OCI-LY3 (cell line): Measurements from ENCODE around the gene OXNAD1.

Experiments used
- H2AFZ ChIP-seq: fragments of 200-600, 300-600 bp; shearing (Covaris generic); 2 replicates; pipeline ENCODE4 v1.6.0; 2014; ENCODE audit warnings: antibody characterized with exemption, low read depth, low read length
- H3K27ac ChIP-seq: fragments of 200-600, 300-600 bp; sonication (generic); 2 replicates; pipeline ENCODE4 v1.5.1; 2014; ENCODE audit warnings: mild to moderate bottlenecking, low read length, moderate library complexity, mixed read lengths
- H3K27me3 ChIP-seq: fragments of 200-600, 300-600 bp; sonication (generic); 2 replicates; pipeline ENCODE4 v1.6.1; 2014; ENCODE audit warnings: low read depth, low read length, mixed read lengths
- H3K36me3 ChIP-seq: fragments of 200-600, 300-600 bp; sonication (generic); replicated peaks from 2 replicates; pipeline ENCODE3; 2014; ENCODE audit warnings: low read depth, low read length, mixed read lengths
- H3K4me1 ChIP-seq: fragments of 300-600, 200-600 bp; sonication (generic); 2 replicates; pipeline ENCODE4 v1.6.1; 2014; ENCODE audit warnings: low read length, mixed read lengths
- H3K4me2 ChIP-seq: fragments of 200-600, 300-600 bp; sonication (generic); 2 replicates; pipeline ENCODE4 v1.6.1; 2014; ENCODE audit warnings: low read length, mixed read lengths
- H3K4me3 ChIP-seq: fragments of 300-600, 200-600 bp; sonication (generic); 2 replicates; pipeline ENCODE4 v1.5.1; 2014; ENCODE audit warnings: antibody characterized with exemption, mild to moderate bottlenecking, low read length, moderate library complexity
- H3K79me2 ChIP-seq: fragments of 300-600, 200-600 bp; shearing (Covaris generic); 2 replicates; pipeline ENCODE4 v1.6.1; 2014; ENCODE audit warnings: mild to moderate bottlenecking, low read length, mixed read lengths
- H3K9ac ChIP-seq: fragments of 300-600, 200-600 bp; shearing (Covaris generic); 2 replicates; pipeline ENCODE4 v1.6.0; 2014; ENCODE audit warnings: mild to moderate bottlenecking, low read length, moderate library complexity
- H3K9me3 ChIP-seq: fragments of 200-600, 300-600 bp; shearing (Covaris generic); 2 replicates; pipeline ENCODE4 v1.6.1; 2014; ENCODE audit warnings: low read length, mixed read lengths; ENCODE audit not compliant: insufficient read depth
- H4K20me1 ChIP-seq: fragments of 200-600, 300-600 bp; sonication (generic); 2 replicates; pipeline ENCODE4 v1.6.1; 2016; ENCODE audit warnings: low read length, mixed read lengths; ENCODE audit not compliant: insufficient read depth
- EZH2phosphoT487 ChIP-seq: fragments of 200-600 bp; shearing (Covaris generic); IDR thresholded peaks from 2 replicates; pipeline ENCODE4 v1.6.1; 2018; ENCODE audit warnings: antibody characterized with exemption, mixed run types, low read depth
- TF ChIP-seq, protein P1 (sequence below): fragments of 200-600, 300-600 bp; sonication (generic); IDR thresholded peaks from 2 replicates; pipeline ENCODE4 v1.5.1; 2014; ENCODE audit warnings: antibody characterized with exemption, low read length, low read depth

OXNAD1 gene

DNA sequence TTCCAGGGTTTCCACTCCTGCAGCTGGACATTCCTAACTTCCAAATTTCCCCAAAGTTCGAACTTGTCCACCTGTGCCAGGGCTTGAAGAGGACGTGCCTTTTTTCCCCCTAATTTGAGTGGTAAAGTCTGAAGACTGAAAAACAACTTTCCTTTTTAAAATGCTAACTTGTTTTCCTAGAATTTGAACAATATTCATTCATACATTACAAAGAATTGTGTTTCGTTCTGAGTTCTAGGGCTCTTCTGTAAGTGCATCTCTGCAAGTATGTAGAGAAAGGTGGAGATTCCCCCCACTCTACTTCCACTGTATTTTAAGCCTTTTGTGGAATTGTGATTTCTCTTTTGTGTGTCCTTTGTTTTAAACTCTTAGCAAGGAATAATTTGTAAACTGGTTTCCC is 9.7 kb upstream of the OXNAD1 start:
- Histone ChIP-seq H3K9me3 (no peaks in the 10 kb centered on the region), H3K4me1 (peaks cover 76% of the 10 kb centered on the region), H3K4me2 (peak overlapping the region; percentile 65), H3K27ac (peak overlapping the region; percentile 72; the same call in 1 of the 2 replicates), H3K79me2 (no peaks in the 10 kb centered on the region), H2AFZ (no peak overlapping the region), H3K4me3 (peak overlapping the region; percentile 41), H3K9ac (peak overlapping the region; percentile 22), H4K20me1 (no peaks in the 10 kb centered on the region), H3K27me3 (no peaks in the 10 kb centered on the region), H3K36me3 (peaks cover 13% of the 10 kb centered on the region)
- TF ChIP-seq, protein P1, sequence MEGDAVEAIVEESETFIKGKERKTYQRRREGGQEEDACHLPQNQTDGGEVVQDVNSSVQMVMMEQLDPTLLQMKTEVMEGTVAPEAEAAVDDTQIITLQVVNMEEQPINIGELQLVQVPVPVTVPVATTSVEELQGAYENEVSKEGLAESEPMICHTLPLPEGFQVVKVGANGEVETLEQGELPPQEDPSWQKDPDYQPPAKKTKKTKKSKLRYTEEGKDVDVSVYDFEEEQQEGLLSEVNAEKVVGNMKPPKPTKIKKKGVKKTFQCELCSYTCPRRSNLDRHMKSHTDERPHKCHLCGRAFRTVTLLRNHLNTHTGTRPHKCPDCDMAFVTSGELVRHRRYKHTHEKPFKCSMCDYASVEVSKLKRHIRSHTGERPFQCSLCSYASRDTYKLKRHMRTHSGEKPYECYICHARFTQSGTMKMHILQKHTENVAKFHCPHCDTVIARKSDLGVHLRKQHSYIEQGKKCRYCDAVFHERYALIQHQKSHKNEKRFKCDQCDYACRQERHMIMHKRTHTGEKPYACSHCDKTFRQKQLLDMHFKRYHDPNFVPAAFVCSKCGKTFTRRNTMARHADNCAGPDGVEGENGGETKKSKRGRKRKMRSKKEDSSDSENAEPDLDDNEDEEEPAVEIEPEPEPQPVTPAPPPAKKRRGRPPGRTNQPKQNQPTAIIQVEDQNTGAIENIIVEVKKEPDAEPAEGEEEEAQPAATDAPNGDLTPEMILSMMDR = no peak
- TF ChIP-seq EZH2phosphoT487 = no peak

DNA sequence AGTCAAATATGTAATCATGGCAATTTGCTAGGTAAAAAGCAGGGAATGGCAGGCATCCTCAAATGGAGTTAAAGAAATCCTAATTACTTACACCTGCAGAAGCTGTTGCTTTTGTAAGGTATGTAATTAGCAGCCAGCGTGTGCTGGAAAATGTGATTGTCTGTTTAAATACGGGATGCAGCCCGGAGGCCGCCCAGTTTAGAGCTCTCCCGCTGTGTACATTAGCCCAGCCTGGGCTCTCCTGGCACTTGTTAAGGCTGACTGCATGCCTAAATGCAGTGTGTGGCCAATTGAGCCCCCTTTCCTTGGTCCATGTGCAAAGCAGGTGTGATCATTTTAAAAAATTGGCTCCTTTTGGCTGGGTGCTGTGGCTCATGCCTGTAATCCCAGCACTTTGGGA is 9.3 kb upstream of the OXNAD1 start:
- no peaks in the 10 kb centered on the region for H3K9me3 ChIP-seq
- no peak overlapping the region for H3K4me3 ChIP-seq
- H2AFZ ChIP-seq = no peak overlapping the region
- TF ChIP-seq EZH2phosphoT487 = no peak
- TF ChIP-seq, protein P1 = no peak
- no peaks in the 10 kb centered on the region for H3K79me2 ChIP-seq
- no peak overlapping the region for H3K9ac ChIP-seq
- no peak overlapping the region for H3K27ac ChIP-seq
- H4K20me1 ChIP-seq = no peaks in the 10 kb centered on the region
- no peaks in the 10 kb centered on the region for H3K27me3 ChIP-seq
- H3K4me1 ChIP-seq = peaks cover 76% of the 10 kb centered on the region
- H3K36me3 ChIP-seq = peaks cover 13% of the 10 kb centered on the region
- H3K4me2 ChIP-seq = peak overlapping the region; percentile 65

DNA sequence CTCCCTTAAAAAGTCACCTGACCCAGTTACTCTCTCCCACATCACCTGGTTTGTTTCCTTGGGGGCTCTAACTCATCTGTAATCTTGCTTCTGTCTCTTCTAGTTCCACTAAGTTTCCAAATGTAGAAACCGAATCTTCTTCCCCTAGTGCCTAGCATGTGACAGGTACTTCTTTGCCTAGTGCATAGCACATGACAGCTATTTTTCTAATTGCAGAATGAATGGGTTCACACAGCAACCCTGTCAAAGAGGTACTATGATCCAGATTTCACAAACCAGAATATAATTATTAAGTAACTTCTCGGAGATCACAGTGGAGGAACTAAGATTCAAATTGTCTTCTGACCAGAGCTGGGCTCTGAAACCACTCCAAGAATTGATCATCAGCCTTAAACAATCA is 7.7 kb upstream of the OXNAD1 start:
- Histone ChIP-seq H3K27me3 (no peaks in the 10 kb centered on the region), H3K4me1 (peaks cover 65% of the 10 kb centered on the region), H3K9ac (peak overlapping the region; percentile 31), H4K20me1 (no peaks in the 10 kb centered on the region), H3K9me3 (no peaks in the 10 kb centered on the region), H3K4me3 (peak overlapping the region; percentile 14), H3K4me2 (peak overlapping the region; percentile 46), H3K79me2 (peaks cover 8% of the 10 kb centered on the region), H3K36me3 (peaks cover 16% of the 10 kb centered on the region), H2AFZ (no peak overlapping the region), H3K27ac (peak overlapping the region; percentile 86)
- TF ChIP-seq EZH2phosphoT487 = no peak
- TF ChIP-seq, protein P1 = no peak

DNA sequence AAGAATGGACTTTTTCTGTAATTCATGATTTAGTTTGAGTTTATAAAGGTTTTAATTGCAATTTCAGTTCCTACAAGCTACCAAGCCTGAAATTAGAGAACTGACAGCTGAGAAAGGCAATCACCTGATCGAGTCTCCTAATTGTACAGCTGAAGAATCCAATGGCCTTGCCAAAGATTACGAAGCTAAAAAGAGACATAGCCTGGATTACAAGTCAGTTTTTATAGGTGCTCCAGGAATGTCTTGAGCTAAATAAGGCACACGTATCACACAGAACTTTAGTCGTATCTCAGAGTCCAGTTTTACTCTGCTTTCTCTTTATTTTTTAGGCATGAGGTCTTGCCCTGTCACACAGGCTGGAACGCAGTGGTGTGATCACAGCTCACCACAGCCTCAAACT is 6.8 kb upstream of the OXNAD1 start:
- H3K4me3 ChIP-seq = no peak overlapping the region; the same call in 1 of the 2 replicates
- H3K27ac ChIP-seq = peak overlapping the region; percentile 86
- H3K79me2 ChIP-seq = peaks cover 17% of the 10 kb centered on the region
- peaks cover 62% of the 10 kb centered on the region for H3K4me1 ChIP-seq
- H3K36me3 ChIP-seq = peaks cover 16% of the 10 kb centered on the region
- H4K20me1 ChIP-seq = no peaks in the 10 kb centered on the region
- no peaks in the 10 kb centered on the region for H3K27me3 ChIP-seq
- H3K9ac ChIP-seq = no peak overlapping the region
- no peaks in the 10 kb centered on the region for H3K9me3 ChIP-seq
- no peak for TF ChIP-seq EZH2phosphoT487
- TF ChIP-seq, protein P1 = no peak
- H2AFZ ChIP-seq = no peak overlapping the region
- peak overlapping the region; percentile 46 for H3K4me2 ChIP-seq
